ENCODE measurements around the gene HOXB2. TPM values are rescaled to one million over a fixed set of nuclear protein-coding genes. Genes with fewer than 3 reads are reported as not detected.

Gene HOXB2
- 10 to 100 TPM in 2 of 3 donors, 1 to 10 TPM in 1; 5.0 to 33.9 (median 24.3) TPM for polyA plus RNA-seq

DNA sequence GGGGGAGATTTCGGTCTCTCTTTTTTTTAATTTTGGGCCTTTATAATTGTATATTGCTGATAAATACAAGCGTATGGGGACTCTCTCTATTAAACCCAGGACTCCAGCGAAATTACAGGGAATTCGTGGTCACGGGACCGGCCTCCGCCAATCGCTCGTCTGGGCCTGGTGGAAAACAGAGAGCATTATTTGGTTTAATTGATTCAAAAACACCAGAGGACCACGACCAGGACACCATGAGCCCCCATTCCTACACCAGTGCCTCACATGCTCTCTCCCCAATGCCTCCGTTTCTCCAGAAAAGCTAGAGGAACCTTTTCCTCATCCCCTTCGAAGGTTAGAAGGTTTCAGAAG, at the start of gene HOXB2:
TSS of gene HOXB2 (minus strand) at position 88 of the 354 bp plus-strand sequence. CDS start 198 bp downstream, outside the sequence.
- 19 to 33% (median 27%) methylated on average over 12 of the region's 12 CpGs for WGBS, 3 donors
- H3K27ac ChIP-seq (ENCODE audit: low read depth, low read length): peak within 1 kb of the TSS; percentile 80

DNA sequence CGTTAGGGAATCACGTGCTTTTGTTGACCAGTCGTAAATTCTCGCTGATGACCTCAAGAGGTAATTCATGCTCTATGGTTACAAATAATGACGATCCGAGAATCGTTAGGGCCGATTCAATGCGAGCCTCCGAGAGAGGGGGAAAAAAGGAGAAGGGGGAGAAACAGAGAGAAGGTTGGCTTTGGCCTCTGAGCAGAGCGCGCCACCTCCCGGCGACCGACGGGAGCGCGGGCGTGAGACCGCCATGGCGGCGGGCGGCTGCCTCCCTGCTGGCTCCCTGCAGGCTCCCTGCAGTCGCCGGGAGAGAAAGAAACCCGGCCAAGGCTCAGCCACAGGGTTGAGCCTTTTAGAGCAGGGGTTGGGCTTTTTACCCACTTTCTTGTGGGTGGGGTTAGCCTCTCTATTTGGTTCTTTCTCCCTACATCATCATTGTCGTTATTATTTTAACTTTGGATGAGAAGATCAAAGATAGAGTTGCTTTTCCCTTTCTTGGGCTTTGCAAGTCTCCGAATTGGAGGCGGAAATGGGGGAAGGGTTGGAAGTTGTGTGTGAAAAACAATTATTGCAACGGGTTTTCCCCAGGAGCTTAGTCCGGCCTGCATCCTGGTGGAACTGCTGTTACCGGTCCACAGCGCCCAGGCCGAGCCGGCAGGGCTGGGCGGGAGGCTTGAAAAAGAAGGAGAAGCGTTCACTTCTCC, 49.1 kb upstream of the HOXB2 start:
- H3K27ac ChIP-seq (ENCODE audit: low read depth, low read length): no peak overlapping the region

DNA sequence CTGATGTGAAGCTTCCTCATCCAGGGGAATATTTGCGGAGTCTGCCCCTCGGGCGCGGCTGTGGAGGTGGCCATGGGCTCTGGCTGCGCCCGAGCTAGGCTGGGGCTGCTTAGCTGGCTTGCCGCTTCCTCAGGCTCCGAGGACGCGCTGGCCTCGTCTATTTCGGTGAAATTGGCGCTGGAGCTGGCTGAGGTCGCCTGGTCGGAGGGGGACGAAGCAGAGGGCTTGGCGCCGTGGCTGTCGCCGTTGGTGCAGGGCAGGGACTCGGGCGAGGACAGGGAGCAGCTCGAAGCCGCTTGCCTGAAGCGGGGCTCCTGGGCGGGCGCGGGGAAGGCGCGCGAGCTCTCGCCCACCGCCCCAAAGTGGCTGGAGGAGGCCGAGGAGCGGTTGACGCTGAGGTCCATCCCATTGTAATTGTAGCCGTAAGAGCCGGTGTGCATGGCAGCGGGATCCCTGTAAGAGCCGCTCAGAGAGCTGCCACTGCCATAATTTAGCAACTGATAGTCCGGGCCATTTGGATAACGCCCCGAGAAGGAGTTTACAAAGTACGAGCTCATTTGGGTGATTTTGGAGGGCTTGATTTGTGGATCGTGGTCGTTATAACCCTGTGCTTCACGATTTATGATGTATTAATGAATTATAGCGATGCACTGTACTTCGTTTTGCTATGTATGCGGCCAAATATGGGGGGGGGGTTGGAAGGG, 48.4 kb upstream of the HOXB2 start, which contains the start of gene HOXB5:
TSS of gene HOXB5 (minus strand) at position 654 of the 704 bp plus-strand sequence. CDS start at position 557, 97 bp downstream.
- 3 to 9% (median 3%) methylated on average over 50 of the region's 50 CpGs for WGBS, 3 donors
- no peak within 1 kb of the TSS for H3K27ac ChIP-seq (ENCODE audit: low read depth, low read length)

More for the DNA sequence above, 49.1 kb upstream of the HOXB2 start:
- WGBS, 3 donors: 8 to 11% (median 9%) methylated on average over 35 to 37 of the region's 37 CpGs

DNA sequence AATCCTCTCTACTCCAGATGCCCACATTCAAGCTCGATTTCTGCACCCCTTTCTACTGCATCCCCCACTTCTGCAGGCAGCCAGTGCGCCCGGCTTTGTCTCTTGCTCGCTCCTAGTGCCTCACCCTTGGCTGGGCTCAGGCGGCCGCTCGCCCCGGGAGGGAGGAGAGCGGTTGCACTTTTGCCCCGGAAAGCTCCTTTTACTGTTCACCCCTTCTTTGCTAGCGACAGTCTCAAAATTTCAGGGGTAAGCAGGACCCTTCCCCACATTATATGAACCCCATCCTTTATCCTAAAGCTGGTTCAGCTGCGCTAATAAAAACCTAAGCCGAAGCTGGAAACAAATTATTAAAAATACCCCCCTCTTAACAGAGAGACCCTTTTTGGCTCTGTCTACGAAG, 47.7 kb upstream of the HOXB2 start:
- 9 to 27% (median 12%) methylated on average over 14 of the region's 14 CpGs for WGBS, 3 donors
- H3K27ac ChIP-seq (ENCODE audit: low read depth, low read length): no peak overlapping the region

DNA sequence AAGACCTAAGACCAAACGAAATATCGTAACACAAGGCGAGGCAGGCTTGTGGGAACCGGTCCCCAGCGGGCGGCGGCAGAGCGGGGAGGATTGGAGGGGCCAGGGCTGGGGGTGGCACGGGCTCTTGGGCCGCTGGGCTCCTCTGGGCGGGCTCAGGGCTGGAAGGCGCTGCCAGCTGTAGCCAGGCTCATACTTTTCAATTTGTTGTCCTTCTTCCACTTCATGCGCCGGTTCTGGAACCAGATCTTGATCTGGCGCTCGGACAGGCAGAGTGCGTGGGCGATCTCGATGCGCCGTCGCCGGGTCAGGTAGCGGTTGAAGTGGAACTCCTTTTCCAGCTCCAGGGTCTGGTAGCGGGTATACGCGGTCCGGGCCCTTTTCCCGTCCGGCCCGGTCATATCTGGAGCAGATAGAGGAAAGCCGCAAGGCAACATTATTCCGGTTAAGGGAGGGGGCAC, 47.2 kb upstream of the HOXB2 start:
- 12 to 33% (median 19%) methylated on average over 33 of the region's 33 CpGs for WGBS, 3 donors
- H3K27ac ChIP-seq (ENCODE audit: low read depth, low read length): no peak overlapping the region

DNA sequence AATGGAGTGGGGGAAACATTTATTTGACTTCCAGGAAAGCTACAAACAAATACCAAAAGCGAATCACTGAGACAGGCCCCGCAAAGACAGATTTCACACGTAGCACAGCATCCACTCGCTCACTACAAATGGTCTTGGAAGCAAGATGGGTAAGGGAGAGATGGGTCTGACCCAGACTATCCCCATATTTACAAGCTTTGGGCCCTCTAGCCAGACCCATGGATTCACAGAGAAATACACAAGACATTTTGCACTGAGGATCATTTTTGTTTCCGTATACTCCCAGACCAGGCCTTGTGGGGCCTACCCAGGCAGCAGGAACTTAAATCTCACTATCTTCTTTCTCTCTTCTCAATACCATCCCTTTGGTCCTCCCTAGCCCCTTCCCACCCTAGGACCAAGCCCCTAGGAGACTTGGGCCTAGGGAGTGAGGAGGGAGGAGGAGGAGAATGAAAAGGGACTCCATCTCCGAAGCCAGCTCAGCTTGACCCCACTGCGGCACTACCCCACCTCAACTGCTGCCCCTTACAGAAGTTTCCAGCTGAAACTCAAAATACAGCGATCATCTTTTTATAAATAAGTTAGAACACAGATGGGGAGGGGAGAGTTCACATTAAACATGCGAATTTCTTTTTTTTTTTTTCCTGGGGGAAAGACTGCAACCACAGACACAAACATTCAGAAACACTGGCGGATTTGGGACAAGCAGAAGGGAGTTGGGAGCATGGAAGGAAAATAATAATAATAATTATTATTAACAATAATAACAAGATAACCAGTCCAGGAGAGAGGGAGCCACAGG, 46.5 kb upstream of the HOXB2 start:
- no peak overlapping the region for H3K27ac ChIP-seq (ENCODE audit: low read depth, low read length)
- WGBS, 3 donors: 74 to 79% (median 78%) methylated on average over 10 of the region's 10 CpGs

DNA sequence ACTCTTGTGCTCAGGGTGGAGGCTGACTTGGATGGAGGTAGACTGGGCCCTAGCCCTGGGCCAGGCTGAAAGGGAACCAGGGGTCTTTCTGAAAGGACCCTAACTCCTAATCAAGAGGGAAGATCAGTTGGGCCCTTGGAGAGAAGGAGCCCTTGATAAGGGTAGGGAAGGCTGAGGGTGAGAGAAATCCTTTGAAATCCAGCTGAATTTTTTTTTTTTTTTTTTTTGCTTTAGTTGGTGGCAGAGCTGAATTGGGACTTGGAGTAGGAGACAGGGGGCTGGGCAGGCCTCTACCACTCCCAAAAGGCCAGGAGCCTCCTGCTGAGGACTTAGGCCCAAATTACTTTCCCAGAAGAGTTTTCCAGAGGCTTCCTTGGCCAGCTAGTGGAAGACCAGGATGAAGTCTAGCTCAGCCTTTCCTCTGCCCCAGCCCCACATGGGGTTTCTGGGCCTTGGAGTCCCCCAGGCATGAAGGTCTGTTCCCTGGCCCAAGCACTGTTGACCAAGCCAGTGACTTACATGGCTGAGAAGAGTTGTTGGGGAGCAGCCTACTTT, 45.8 kb upstream of the HOXB2 start:
- H3K27ac ChIP-seq (ENCODE audit: low read depth, low read length): no peak overlapping the region

DNA sequence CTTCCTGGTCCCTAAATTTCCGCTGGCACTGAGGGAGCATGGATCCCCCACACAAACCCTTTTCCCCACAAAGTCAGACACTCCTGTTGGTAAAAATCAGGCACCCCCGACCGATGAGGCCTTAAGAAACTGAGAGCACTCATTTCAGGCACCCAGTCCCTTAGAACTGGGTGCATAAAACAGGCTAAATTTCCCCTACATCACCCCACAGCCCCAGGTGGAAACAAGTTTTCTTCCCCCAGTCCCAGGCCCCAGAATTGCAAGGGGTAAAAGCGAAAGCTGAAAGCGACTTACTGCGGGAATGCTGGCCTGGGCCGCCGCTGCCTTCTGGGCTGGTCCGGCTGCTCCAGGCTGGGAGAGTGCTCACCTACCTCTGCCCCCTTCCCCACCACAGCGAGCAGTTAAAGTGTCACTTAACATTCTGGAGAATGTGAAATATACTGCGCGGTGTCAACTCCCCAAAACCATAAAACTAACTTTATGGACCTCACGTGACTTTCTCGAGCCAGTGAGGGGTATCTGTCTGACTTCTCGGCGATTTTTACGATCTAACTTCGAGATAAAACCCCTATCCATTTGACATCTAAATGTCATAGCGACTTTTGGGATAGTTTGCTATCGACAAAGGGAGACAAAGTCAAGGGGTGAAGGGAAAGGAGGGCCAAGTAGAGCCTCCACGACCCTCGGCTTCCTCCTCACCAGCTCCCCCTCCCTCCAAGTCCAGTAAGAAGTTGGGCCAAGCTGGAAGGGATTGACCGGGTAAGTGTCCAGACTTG, 45.1 kb upstream of the HOXB2 start, which contains the start of gene HOXB3:
TSS of gene HOXB3 (minus strand) at position 411 of the 776 bp plus-strand sequence. CDS start 37,767 bp downstream, outside the sequence.
- H3K27ac ChIP-seq (ENCODE audit: low read depth, low read length): no peak within 1 kb of the TSS
- WGBS, 3 donors: 35 to 42% (median 41%) methylated on average over 23 of the region's 23 CpGs

DNA sequence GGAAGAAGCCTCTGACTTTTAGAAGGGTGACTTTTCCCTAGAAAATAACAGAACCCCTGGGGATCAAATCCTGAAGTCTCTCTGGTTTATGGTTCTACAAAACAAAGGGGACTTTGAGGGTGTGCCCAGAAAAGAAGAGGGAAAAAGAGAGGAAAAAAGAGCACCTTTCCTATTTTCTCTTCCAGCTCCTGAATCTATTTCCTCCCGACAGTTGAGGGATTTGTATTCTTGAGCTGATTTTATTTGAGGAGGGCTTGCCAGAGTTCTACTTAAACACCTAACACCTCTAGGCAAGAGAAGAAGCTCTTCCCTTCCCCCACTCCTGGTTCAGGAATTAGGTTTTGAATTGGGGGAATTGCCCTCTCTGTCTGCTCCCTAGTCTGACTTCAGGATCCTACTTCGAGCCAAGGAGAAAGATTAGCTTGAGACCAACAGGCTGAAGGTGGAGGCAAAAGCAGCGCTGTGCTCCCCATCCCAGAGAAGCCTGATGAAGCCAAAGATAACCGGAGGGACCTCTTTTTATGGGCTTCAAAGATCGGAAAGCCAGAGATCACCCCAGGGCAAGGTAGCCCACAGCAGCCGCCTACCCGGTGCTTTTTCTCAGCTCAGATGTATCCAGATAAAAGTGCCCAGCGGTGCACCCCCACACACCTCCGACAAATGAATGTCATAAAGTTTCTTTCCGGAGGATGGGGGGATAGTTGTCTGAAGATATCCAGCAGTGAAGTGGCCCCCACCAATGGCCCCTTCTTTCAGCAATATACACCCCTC, 44.3 kb upstream of the HOXB2 start:
- H3K27ac ChIP-seq (ENCODE audit: low read depth, low read length): no peak overlapping the region
- WGBS, 3 donors: 18 to 49% (median 49%) methylated on average over 10 of the region's 10 CpGs

DNA sequence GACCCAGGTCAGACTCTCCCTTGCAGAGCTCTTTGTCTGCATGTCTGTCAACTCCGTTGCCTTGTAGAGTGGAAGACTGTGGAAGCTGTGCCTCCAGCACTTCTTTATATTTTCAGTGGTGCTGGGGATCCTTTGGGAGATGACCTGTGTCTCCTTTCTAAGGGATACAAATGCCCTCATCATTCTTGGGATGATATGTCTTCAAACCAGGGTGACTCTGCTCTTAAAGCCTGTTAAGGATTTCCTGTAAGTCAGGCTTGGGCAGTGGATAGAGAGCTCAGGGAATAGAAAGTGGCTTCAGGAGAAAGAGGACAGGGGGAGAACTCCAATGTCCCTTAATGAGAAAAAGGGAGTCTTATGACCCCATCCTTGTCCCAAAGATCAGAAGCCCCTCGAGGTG, 43.6 kb upstream of the HOXB2 start:
- 19 to 39% (median 26%) methylated on average over 2 of the region's 2 CpGs for WGBS, 3 donors
- no peak overlapping the region for H3K27ac ChIP-seq (ENCODE audit: low read depth, low read length)

DNA sequence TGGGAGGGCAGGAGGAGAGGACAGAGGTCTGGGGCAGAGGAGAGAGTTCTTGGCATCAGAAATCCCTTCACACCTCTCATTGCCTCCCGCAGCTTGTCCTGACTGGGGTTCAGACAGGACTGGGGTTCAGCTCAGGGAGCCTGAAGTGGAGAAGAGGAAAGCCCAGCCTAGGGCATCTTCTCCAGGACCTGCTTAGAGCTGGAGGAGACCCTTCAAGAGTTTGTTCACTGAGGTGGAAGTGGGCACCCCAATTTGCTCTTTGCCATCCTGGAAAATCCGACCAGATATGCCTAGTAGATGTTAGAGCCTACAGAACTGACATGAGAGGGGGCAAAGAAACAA, 43.1 kb upstream of the HOXB2 start:
- WGBS, 3 donors: 42 to 64% (median 55%) methylated on average over 2 of the region's 2 CpGs
- no peak overlapping the region for H3K27ac ChIP-seq (ENCODE audit: low read depth, low read length)

DNA sequence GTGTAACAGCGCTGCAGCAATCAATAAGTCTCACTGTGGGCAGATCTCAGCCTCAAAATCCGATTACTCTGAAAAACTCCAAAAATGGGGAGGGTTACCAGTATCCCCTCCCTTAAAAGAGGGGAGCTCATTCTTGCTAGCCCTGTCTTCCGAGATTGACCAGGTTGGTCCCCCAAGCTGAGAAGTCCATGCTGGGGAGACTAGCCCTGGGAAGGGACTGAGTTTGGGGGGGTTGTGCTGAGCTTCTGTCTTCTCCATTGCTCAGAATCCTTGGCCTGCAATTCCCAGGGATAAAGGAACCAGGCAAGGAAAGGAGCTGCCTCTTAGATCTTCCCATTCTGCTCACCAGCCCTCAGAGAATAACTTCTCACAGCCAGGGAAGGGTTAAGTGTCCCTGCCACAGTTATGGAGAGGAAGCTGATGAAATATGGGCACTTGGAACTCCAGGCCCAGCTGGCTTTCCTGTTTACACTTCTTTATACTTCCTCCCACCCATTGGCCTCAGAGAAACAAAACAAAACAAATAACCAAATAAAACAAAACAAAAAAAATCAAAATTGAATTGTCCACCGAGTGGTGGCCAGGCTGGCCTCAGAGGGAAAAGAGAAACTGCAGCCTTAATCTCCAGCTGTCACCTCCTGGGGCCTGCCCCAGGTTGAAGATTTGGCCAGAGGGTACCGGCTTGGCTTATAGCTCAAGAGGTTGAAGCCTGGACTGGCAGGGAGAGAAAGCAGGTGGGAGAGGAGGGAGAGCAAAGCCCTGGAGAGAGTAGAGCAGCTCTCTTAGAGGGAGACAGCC, 42.6 kb upstream of the HOXB2 start:
- 29 to 39% (median 38%) methylated on average over 5 of the region's 5 CpGs for WGBS, 3 donors

DNA sequence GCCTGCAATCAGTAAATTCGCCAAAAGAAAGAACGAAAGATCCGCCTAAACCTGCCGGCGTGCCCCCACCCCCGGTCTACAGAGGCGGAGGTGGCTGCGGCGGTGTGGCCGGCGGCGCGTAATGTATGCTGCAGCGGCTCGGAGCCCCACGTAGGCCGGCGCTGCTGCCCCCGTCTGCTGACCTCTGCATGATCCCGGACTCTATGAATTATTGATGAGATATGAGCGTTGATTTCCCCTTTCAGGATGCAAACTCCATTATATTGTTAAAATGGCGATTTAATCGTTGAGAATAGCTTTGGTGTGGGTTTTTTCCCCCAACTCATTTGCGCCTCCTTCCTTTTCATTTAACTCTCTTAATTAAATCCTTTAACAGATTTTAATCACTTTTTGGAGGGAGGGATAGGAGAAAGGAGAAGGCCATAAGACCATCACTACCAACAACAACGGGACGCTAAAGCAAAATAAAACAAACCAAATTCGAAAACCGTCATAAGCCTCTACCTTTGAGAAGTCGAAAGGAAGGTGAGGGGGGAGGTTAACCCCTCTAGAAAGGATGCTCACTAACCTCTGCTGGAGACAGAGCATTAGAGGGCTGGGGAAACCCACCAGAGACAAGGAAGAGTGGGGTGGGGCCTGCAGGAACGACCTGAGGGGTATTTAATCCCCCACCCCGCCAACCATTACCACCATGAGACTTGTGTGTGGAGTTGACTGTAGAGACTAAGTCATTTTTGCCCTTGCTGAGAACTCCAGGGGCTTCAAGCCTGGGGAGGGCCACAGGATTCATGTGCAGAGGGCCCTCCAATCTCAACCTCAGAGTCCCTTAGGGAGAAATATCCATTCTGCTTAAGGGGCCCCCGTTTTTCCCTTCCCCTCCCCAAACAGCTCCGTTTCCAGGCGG, 41.7 kb upstream of the HOXB2 start:
- H3K27ac ChIP-seq (ENCODE audit: low read depth, low read length): no peak overlapping the region
- 15 to 18% (median 15%) methylated on average over 34 of the region's 34 CpGs for WGBS, 3 donors

More for the DNA sequence above, 42.6 kb upstream of the HOXB2 start:
- no peak overlapping the region for H3K27ac ChIP-seq (ENCODE audit: low read depth, low read length)

DNA sequence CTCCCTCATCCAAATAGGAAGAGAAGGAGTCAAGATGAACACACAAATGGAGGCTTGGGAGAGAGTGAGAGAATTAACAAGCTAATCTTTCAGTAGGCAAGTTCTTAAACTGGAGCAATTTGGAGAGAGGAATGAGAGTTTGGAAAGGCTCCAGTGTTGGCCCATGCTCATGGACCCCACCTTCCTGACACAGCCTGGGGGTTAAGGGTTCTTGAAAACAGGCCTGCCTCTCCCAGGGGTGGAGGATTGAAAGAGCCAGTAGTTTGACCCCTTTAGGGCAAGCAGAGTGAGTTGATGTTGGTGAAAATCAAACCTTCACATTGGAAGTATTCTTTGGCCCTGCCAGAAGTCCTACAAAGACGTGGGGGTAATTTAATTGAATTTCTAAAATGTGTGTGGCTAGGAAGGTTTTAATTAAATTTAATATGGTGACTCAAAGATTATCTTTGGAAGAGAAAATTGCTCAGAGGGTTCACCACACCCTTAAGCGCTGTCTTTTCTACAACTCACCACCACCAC, 39.4 kb upstream of the HOXB2 start:
- 30 to 54% (median 52%) methylated on average over 2 of the region's 2 CpGs for WGBS, 3 donors
- no peak overlapping the region for H3K27ac ChIP-seq (ENCODE audit: low read depth, low read length)

DNA sequence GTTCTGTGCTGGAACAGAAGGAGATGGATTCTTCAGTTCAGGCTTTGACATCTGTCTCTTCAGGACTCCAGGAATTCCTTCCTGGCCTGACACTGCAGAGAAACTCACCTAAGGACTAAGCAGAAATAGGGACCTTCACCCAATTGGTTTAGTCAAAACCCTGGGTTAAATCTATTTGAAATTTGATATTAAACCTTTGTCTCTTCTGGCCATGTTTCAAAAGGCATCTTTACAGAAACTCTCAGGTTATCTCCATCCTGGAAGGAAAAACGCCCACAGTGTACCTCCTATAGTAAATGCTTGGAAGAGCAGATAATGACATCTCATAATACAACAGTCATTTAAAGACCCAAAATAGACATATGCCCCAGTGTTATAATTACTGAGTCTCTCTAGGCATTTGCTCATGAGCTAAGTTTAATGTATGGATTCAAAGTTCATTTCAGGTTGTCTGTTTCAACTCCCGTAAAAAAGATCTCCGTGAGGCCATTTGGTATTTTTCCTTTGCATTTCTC, 38.9 kb upstream of the HOXB2 start:
- no peak overlapping the region for H3K27ac ChIP-seq (ENCODE audit: low read depth, low read length)
- 40 to 80% (median 80%) methylated on average over 3 of the region's 3 CpGs for WGBS, 3 donors
